Lower leg skin (tissue), 3 donors: Measurements from ENCODE around the gene CYS1.

Experiments
- CTCF ChIP-seq, 3 donors: fragments of 450-650 bp; IDR thresholded peaks; one replicate each; pipeline ENCODE4 v1.5.1; 2016; ENCODE audit warnings: antibody characterized with exemption in 3 of 3, mild to moderate bottlenecking in 3 of 3, moderate library complexity in 2 of 3
- POLR2A ChIP-seq, 2 donors: fragments of 450-650 bp; IDR thresholded peaks; one replicate each; pipeline ENCODE4 v1.6.1; 2016 to 2017; ENCODE audit warnings: antibody characterized with exemption in 2 of 2, mild to moderate bottlenecking in 1 of 2, moderate library complexity in 1 of 2

GRCh38 chr2:10085043-10085667 lies 4.9 kb upstream of the CYS1 start:
- TF ChIP-seq CTCF (IDR thresholded peaks at IDR 0.05) (no peak), POLR2A (IDR thresholded peaks at IDR 0.05) (no peak)
